CD4-positive, alpha-beta T cell (primary cell): ENCODE results near the gene GLMP. TPM values are rescaled to one million over a fixed set of nuclear protein-coding genes. Genes with fewer than 3 reads are reported as not detected.

ENCODE experiments used
- ATAC-seq: fragments of 200-7000 bp; cut with Tn5 transposase; one replicate; pipeline ENCODE4 v1.10.0; 2022; ENCODE audit warnings: mild to moderate bottlenecking; ENCODE audit not compliant: poor library complexity
- CTCF ChIA-PET: fragments of 350-600 bp; sonication (Branson Sonifier 250); formaldehyde crosslinking; loops from one replicate; lab custom pipeline; 2021; ENCODE audit warnings: antibody characterized with exemption, inconsistent platforms; lab: Charles Lee
- POLR2A ChIA-PET: fragments of 350-600 bp; sonication (Branson Sonifier 250); formaldehyde crosslinking; loops from one replicate; lab custom pipeline; 2021; ENCODE audit warnings: antibody characterized with exemption, inconsistent platforms; lab: Charles Lee
- DNase-seq, 14 experiments: peaks; one replicate each; pipeline ENCODE4 v3.0.0-alpha.2; 2013 to 2020; ENCODE audit warnings: mixed read lengths in 2 of 14
- H3K27ac ChIP-seq, 2 donors: one replicate each; pipeline versions ENCODE4 v1.5.1 to v1.7.0; 2013; ENCODE audit warnings: low read length in 2 of 2, low read depth in 1 of 2, mild to moderate bottlenecking in 1 of 2
- H3K27me3 ChIP-seq, 2 experiments: 1 replicate in 1 of 2; 2 replicates in 1 of 2; pipeline versions ENCODE4 v1.6.1 to v1.7.0; 2013; ENCODE audit warnings: low read length in 2 of 2, control low read depth in 1 of 2, mild to moderate bottlenecking in 1 of 2, moderate library complexity in 1 of 2; ENCODE audit not compliant: insufficient read depth in 2 of 2, control insufficient read depth in 1 of 2
- H3K36me3 ChIP-seq: one replicate; pipeline ENCODE4 v1.6.1; 2013; ENCODE audit warnings: low read length, control low read depth; ENCODE audit not compliant: insufficient read depth
- H3K4me1 ChIP-seq: one replicate; pipeline ENCODE4 v1.6.1; 2013; ENCODE audit warnings: low read length, control low read depth; ENCODE audit not compliant: insufficient read depth
- H3K4me3 ChIP-seq: one replicate; pipeline ENCODE4 v1.5.1; 2013; ENCODE audit warnings: mild to moderate bottlenecking, low read length, moderate library complexity
- H3K9me3 ChIP-seq, 2 experiments: 1 replicate in 1 of 2; 2 replicates in 1 of 2; pipeline versions ENCODE4 v1.6.1 to v1.7.0; 2013; ENCODE audit warnings: low read length in 2 of 2, mild to moderate bottlenecking in 2 of 2, control low read depth in 1 of 2, moderate library complexity in 1 of 2; ENCODE audit not compliant: control insufficient read depth in 1 of 2, insufficient read depth in 1 of 2
- H3K27ac Mint-ChIP-seq: one replicate; pipeline ENCODE4 v1.8.0; 2020; ENCODE audit warnings: mixed read lengths
- H3K27me3 Mint-ChIP-seq: one replicate; pipeline ENCODE4 v1.8.0; 2021; ENCODE audit warnings: mixed read lengths
- H3K36me3 Mint-ChIP-seq: one replicate; pipeline ENCODE4 v1.8.0; 2021; ENCODE audit warnings: low read depth, mixed read lengths
- H3K4me1 Mint-ChIP-seq: one replicate; pipeline ENCODE4 v1.8.0; 2021; ENCODE audit warnings: low read depth, mixed read lengths
- H3K4me3 Mint-ChIP-seq: one replicate; pipeline ENCODE4 v1.8.0; 2020; ENCODE audit warnings: mild to moderate bottlenecking, mixed read lengths
- H3K9me3 Mint-ChIP-seq: one replicate; pipeline ENCODE4 v1.8.0; 2020; ENCODE audit warnings: mixed read lengths
- CTCF ChIP-seq: fragments of 200-600 bp; IDR thresholded peaks from one replicate; pipeline ENCODE4 v1.8.0; 2022; ENCODE audit warnings: antibody characterized with exemption, mild to moderate bottlenecking
- intact Hi-C, 2 experiments: fragments of 100-400 bp; cut with DNase I in 1 of 2; cut with micrococcal nuclease in 1 of 2; formaldehyde crosslinking; loops; one replicate each; pipeline versions ENCODE4 v1.15.1 to v1.9.0; 2023 to 2025; cut with DNase I, micrococcal nuclease
- total RNA-seq, 174 experiments: library from RNA in 2 of 174; stranded (reverse) in 2 of 174; gene quantifications; one replicate each; pipeline ENCODE4 v1.2.3 and lab custom pipeline; 2021 to 2026

Gene GLMP
- total RNA-seq, 2 experiments from 2014 or later = 12.3 to 16.1 TPM

DNA sequence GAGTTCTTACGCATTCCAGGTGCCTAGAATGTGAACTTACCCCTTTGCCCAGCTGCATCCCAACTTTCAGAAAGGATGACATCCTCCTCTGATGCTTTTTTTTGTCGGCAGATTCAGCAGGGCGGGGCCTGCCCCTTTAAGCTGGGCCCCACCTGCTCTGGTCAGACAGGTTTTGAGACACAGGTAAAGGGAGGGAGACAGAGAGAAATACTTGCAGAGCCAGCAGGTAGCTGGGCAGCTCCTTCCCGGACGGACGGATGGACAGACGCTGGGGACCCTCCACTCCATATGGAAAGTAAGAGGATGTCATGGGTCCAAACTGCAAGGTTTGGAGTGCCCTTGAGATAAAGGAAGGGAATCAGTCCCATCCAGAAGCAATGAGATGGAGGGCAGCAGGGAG, 11.4 kb downstream of the GLMP start, which contains the start of gene TMEM79:
TSS of gene TMEM79 (plus strand) at position 214 of the 400 bp plus-strand sequence. CDS start 902 bp downstream, outside the sequence.
- no peak for TF ChIP-seq CTCF
- Histone ChIP-seq H3K9me3 (no peaks in the 10 kb centered on the region), H3K4me3 (peak within 1 kb of the TSS; percentile 79), H3K4me1 (peaks cover 36% of the 10 kb centered on the region), H3K27me3 (no peaks in the 10 kb centered on the region), H3K27ac (peak within 1 kb of the TSS in 1 of 2 donors; percentile 82), H3K36me3 (peaks cover 18% of the 10 kb centered on the region)
- Mint-ChIP-seq H3K36me3 (peaks cover 25% of the 10 kb centered on the region), H3K4me3 (peak within 1 kb of the TSS; percentile 97), H3K9me3 (no peaks in the 10 kb centered on the region), H3K27ac (peak within 1 kb of the TSS; percentile 86), H3K4me1 (peaks cover 47% of the 10 kb centered on the region), H3K27me3 (no peaks in the 10 kb centered on the region)
- intact Hi-C loops = loop anchor here in 1 of 2 experiments (5.0 kb wide), 2 partner anchors 92 to 458 kb away; partner anchors contain the start of genes MRPL24 and SLC25A44
- ATAC-seq = no peak
- ChIA-PET CTCF (no interaction called here), POLR2A (interaction anchor here (1.8 to 3.1 kb wide), 4 partner anchors 10 to 53 kb away, joined by 7 to 37 read pairs (median 20); partner anchors contain the start of genes CCT3, GLMP and TSACC)
- DNase-seq = no peak

DNA sequence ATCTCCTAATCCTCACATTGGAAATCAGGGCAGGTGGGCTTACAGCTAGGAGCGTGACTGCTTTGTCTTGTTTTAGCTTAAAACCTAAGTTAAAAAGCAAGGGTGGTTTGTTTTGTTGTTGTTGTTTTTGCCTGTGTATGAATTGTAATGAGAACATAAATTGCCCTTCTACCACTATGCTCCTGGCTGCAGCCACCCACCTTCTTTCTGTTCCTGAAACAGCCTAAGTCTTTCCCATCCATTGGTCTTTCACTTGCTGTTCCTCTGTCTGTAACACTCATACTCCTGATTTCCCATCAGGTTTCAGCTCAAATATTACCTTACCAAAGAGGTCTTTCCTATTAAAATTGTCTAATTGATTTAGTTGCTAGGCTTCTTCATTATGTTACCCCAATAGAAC, 12.0 kb downstream of the GLMP start:
- H3K27me3 ChIP-seq = no peaks in the 10 kb centered on the region
- Mint-ChIP-seq H3K27ac (peak overlapping the region; percentile 86), H3K4me1 (peaks cover 47% of the 10 kb centered on the region), H3K4me3 (peak overlapping the region; percentile 97), H3K9me3 (no peaks in the 10 kb centered on the region), H3K27me3 (no peaks in the 10 kb centered on the region), H3K36me3 (peaks cover 23% of the 10 kb centered on the region)
- no peak for DNase-seq
- POLR2A ChIA-PET = interaction anchor here (0.7 to 3.1 kb wide), 12 partner anchors 8 to 458 kb away, joined by 3 to 37 read pairs (median 7); partner anchors contain the start of genes CCT3, GLMP, ISG20L2 and MEF2D
- intact Hi-C loops = loop anchor here in 1 of 2 experiments (2.0 to 5.0 kb wide), 3 partner anchors 91 to 459 kb away; partner anchors contain the start of genes KHDC4, MRPL24 and SLC25A44
- no peaks in the 10 kb centered on the region for H3K9me3 ChIP-seq
- no peak for TF ChIP-seq CTCF
- H3K4me3 ChIP-seq = peak overlapping the region; percentile 79
- no peak for ATAC-seq
- CTCF ChIA-PET = interaction anchor here (0.9 to 1.2 kb wide), 5 partner anchors 13 to 443 kb away, joined by 3 to 5 read pairs (median 4); partner anchors contain the start of gene UBQLN4
- H3K27ac ChIP-seq = no peak overlapping the region
- peaks cover 36% of the 10 kb centered on the region for H3K4me1 ChIP-seq
- peaks cover 22% of the 10 kb centered on the region for H3K36me3 ChIP-seq

- DNase-seq = peak; percentile 90 to 99 (median 94)
- no peaks in the 10 kb centered on the region for H3K27me3 ChIP-seq
- Mint-ChIP-seq H3K4me3 (peak within 1 kb of the TSS; percentile 97), H3K27me3 (no peaks in the 10 kb centered on the region), H3K9me3 (no peaks in the 10 kb centered on the region), H3K27ac (peak within 1 kb of the TSS; percentile 86), H3K36me3 (peaks cover 32% of the 10 kb centered on the region), H3K4me1 (peaks cover 47% of the 10 kb centered on the region)
- ATAC-seq = peak; percentile 94
- H3K9me3 ChIP-seq = no peaks in the 10 kb centered on the region
- CTCF ChIA-PET = interaction anchor here (0.7 to 1.9 kb wide), 8 partner anchors 12 to 444 kb away, joined by 3 to 5 read pairs (median 4); partner anchors contain the start of genes GLMP, PMF1 and UBQLN4
- POLR2A ChIA-PET = interaction anchor here (0.6 to 3.1 kb wide), 29 partner anchors 9 to 461 kb away, joined by 3 to 37 read pairs (median 4); partner anchors contain the start of genes CCT3, GLMP, GON4L and KHDC4
- no peak for TF ChIP-seq CTCF
- intact Hi-C loops = loop anchor here in 1 of 2 experiments (1.0 to 5.0 kb wide), 5 partner anchors 56 to 460 kb away; partner anchors contain the start of genes CCT3, KHDC4, LAMTOR2 and MRPL24
- H3K4me3 ChIP-seq = peak within 1 kb of the TSS; percentile 79
- peak within 1 kb of the TSS; percentile 82 for H3K27ac ChIP-seq
- peaks cover 36% of the 10 kb centered on the region for H3K4me1 ChIP-seq
- peaks cover 31% of the 10 kb centered on the region for H3K36me3 ChIP-seq
These were observed 12.8 kb downstream of the GLMP start, which contains the start of gene SMG5 for GRCh38 chr1:156282479-156283222. Gene SMG5, minus strand, starts transcription at chr1:156282825. Its CDS starts 145 bp downstream, at chr1:156282680.
